A673 (cell line): ENCODE results near the gene SPRYD3. TPM values are rescaled to one million over a fixed set of nuclear protein-coding genes. Genes with fewer than 3 reads are reported as not detected.
A peak's percentile ranks its signal among the peaks of the same experiment; 100 is the strongest.

Experiments used
- BruUV-seq: library from RNA; stranded (reverse); fragments of 400-500 nt; replicated peaks from 2 replicates; lab custom pipeline; 2021; lab: Mats Ljungman, UMichigan
- CTCF ChIA-PET: fragments of 300-600 bp; sonication (Branson Sonifier 250); formaldehyde crosslinking; loops from one replicate; lab custom pipeline; 2022; ENCODE audit warnings: antibody characterized with exemption; lab: Charles Lee
- POLR2A ChIA-PET: fragments of 300-600 bp; sonication (Branson Sonifier 250); formaldehyde crosslinking; loops from one replicate; lab custom pipeline; 2022; ENCODE audit warnings: antibody characterized with exemption; ENCODE audit not compliant: low non-redundant PET; lab: Charles Lee
- DNase-seq: peaks from one replicate; pipeline ENCODE4 v3.0.0-alpha.2; 2015; ENCODE audit warnings: low spot score
- H3K27ac ChIP-seq: fragments of 200-600 bp; sonication (generic); 2 replicates; pipeline ENCODE4 v1.5.1; 2016; ENCODE audit warnings: mixed run types, low read depth, mild to moderate bottlenecking, mixed read lengths, antibody characterized with exemption, low read length; ENCODE audit not compliant: poor library complexity, severe bottlenecking
- H3K27me3 ChIP-seq: fragments of 200-600 bp; sonication (generic); replicated peaks from 2 replicates; pipeline ENCODE4 v1.6.1; 2017; ENCODE audit warnings: mixed run types, low read depth, mild to moderate bottlenecking, mixed read lengths, antibody characterized with exemption, low read length; ENCODE audit not compliant: insufficient read depth, poor library complexity
- H3K36me3 ChIP-seq: fragments of 200-600 bp; sonication (generic); 2 replicates; pipeline ENCODE4 v1.6.1; 2016; ENCODE audit warnings: mixed run types, mild to moderate bottlenecking, mixed read lengths, antibody characterized with exemption, low read length; ENCODE audit not compliant: insufficient read depth, poor library complexity, severe bottlenecking
- H3K4me1 ChIP-seq: fragments of 200-600 bp; sonication (generic); 2 replicates; pipeline ENCODE4 v1.6.1; 2017; ENCODE audit warnings: mixed run types, mild to moderate bottlenecking, mixed read lengths, antibody characterized with exemption, low read length; ENCODE audit not compliant: insufficient read depth, poor library complexity, severe bottlenecking
- H3K4me3 ChIP-seq: fragments of 200-600 bp; sonication (generic); 2 replicates; pipeline ENCODE4 v1.5.1; 2016; ENCODE audit warnings: low read depth, mixed run types, mild to moderate bottlenecking, mixed read lengths, low read length; ENCODE audit not compliant: poor library complexity, severe bottlenecking
- H3K9me3 ChIP-seq: fragments of 200-600 bp; sonication (generic); 2 replicates; pipeline ENCODE4 v1.6.1; 2016; ENCODE audit warnings: mixed run types, low read depth, mild to moderate bottlenecking, mixed read lengths, antibody characterized with exemption, low read length; ENCODE audit not compliant: poor library complexity, severe bottlenecking
- CTCF ChIP-seq: fragments of 300-800, 200-600 bp; sonication (generic); conservative IDR thresholded peaks from 2 replicates; pipeline ENCODE4 v1.5.1; 2017; ENCODE audit warnings: low read depth, mild to moderate bottlenecking, antibody characterized with exemption, low read length, moderate library complexity, mixed read lengths
- EZH2 ChIP-seq: fragments of 200-600 bp; sonication (generic); IDR thresholded peaks from 2 replicates; pipeline ENCODE4 v1.6.1; 2017; ENCODE audit warnings: borderline replicate concordance, low read depth, mild to moderate bottlenecking, mixed read lengths, antibody characterized with exemption, low read length; ENCODE audit not compliant: poor library complexity, severe bottlenecking
- intact Hi-C: fragments of 100-400 bp; cut with micrococcal nuclease; formaldehyde crosslinking; loops from one replicate; pipeline ENCODE4 v1.10.0; 2022; ENCODE audit not compliant: unreplicated experiment
- total RNA-seq: library from RNA; stranded (reverse); gene quantifications from 2 replicates; pipeline ENCODE4 v1.2.3, GENCODE V29; 2021

SPRYD3 gene
- total RNA-seq, 1 experiment from 2014 or later, result 19.3 TPM

- intact Hi-C loops, result loop anchor here (5.0 kb wide), 1 partner anchor 51 kb away; no protein-coding TSS in a partner anchor
- no peaks in the 10 kb centered on the region for H3K27me3 ChIP-seq
- ChIA-PET POLR2A (interaction anchor here (1.3 kb wide), 1 partner anchor 33 kb away, joined by 3 read pairs; no protein-coding TSS in a partner anchor), CTCF (interaction anchor here (0.7 to 3.5 kb wide), 7 partner anchors 13 to 213 kb away, joined by 3 to 62 read pairs (median 3); partner anchors contain the start of gene SPRYD3)
- no peaks in the 10 kb centered on the region for H3K9me3 ChIP-seq
- no peaks in the 10 kb centered on the region for H3K36me3 ChIP-seq
- peak overlapping the region; percentile 61 for H3K4me3 ChIP-seq
- peak overlapping the region; percentile 52 for H3K27ac ChIP-seq
- no TSS peak for BruUV-seq
- TF ChIP-seq CTCF, result no peak
- no peak for TF ChIP-seq EZH2
- peak; percentile 65 for DNase-seq
- peaks cover 23% of the 10 kb centered on the region for H3K4me1 ChIP-seq
Observed at GRCh38 chr12:53098354-53098981, 19.3 kb upstream of the SPRYD3 start.

- POLR2A ChIA-PET, result no interaction called here
- BruUV-seq, result no TSS peak
- intact Hi-C loops, result loop anchor here (5.0 kb wide), 1 partner anchor 50 kb away; no protein-coding TSS in a partner anchor
Observed at GRCh38 chr12:53097564-53098353, 18.6 kb upstream of the SPRYD3 start, which contains the start of gene IGFBP6. Gene IGFBP6, plus strand, starts transcription at chr12:53097667. Its CDS starts 51 bp downstream, at chr12:53097718.

More at GRCh38 chr12:53097564-53098353, 18.6 kb upstream of the SPRYD3 start, which contains the start of gene IGFBP6:
- H3K27ac ChIP-seq, result peak within 1 kb of the TSS; percentile 52
- no peaks in the 10 kb centered on the region for H3K9me3 ChIP-seq
- CTCF ChIA-PET, result interaction anchor here (0.7 to 3.5 kb wide), 2 partner anchors 24 to 32 kb away, joined by 4 to 62 read pairs; no protein-coding TSS in a partner anchor
- no peaks in the 10 kb centered on the region for H3K36me3 ChIP-seq
- H3K4me1 ChIP-seq, result peaks cover 23% of the 10 kb centered on the region
- peak within 1 kb of the TSS; percentile 61 for H3K4me3 ChIP-seq
- DNase-seq, result peak; percentile 71
- H3K27me3 ChIP-seq, result no peaks in the 10 kb centered on the region
- TF ChIP-seq CTCF, result no peak
- no peak for TF ChIP-seq EZH2
